ENCODE results near the gene HRAS. TPM values are rescaled to one million over a fixed set of nuclear protein-coding genes. Genes with fewer than 3 reads are reported as not detected.

HRAS gene
- total and polyA plus RNA-seq, 2 of the 13 experiments (the other 11 are each of a cell fraction or from before 2014, with no cell fraction given) = 32.9 to 50.0 TPM

GRCh38 chr11:536841-537621, 1.7 kb upstream of the HRAS start, which contains the start of gene LRRC56:
Gene LRRC56, plus strand, starts transcription at chr11:537527. Its CDS starts 3,158 bp downstream, at chr11:540685.
- peaks cover 59% of the 10 kb centered on the region for H3K4me1 ChIP-seq (ENCODE audit: insufficient read depth, low read length)
- peak within 1 kb of the TSS; percentile 14 to 93 (median 68); a peak in 3 of 6 replicates for H3K4me3 ChIP-seq (replicated peaks in 1 of 3; ENCODE audit: insufficient read depth in 1 of 3, low read depth in 2 of 3, low read length in 3 of 3)
- H3K27ac ChIP-seq (ENCODE audit: extremely low read length, insufficient read depth, low read length) = no peak within 1 kb of the TSS
- H3K9ac ChIP-seq (ENCODE audit: insufficient read depth, low read depth, low read length) = no peak within 1 kb of the TSS; the same call in 1 of the 2 replicates
- no peaks in the 10 kb centered on the region for H3K9me3 ChIP-seq (ENCODE audit: low read length)
- H3K79me2 ChIP-seq (ENCODE audit: insufficient read depth, low read length) = peaks cover 4% of the 10 kb centered on the region
- in situ Hi-C loops (cut with HindIII; ENCODE audit: extremely low pct_ligation_motif_present, low pct_unique_long_range_greater_than_20kb) (no loop called here), intact Hi-C loops (cut with micrococcal nuclease; ENCODE audit: unreplicated experiment) (no loop called here)
- DNase-seq (ENCODE audit: low spot score) (peak; percentile 81), FAIRE-seq (no peak), ATAC-seq (peak; percentile 63)
- CTCF ChIA-PET (ENCODE audit: low intra/inter-chr PET ratio, low total read pairs) = no interaction called here
- peaks cover 10 to 16% of the 10 kb centered on the region in 2 experiments; a peak in 4 of 5 replicates for H3K36me3 ChIP-seq (replicated peaks in 1 of 2; ENCODE audit: control insufficient read depth in 1 of 2, insufficient read depth in 2 of 2, low read length in 2 of 2)
- BruUV-seq (replicated peaks) = no TSS peak
- H4K20me1 ChIP-seq (ENCODE audit: insufficient read depth, low read length) = no peaks in the 10 kb centered on the region; the same call in 1 of the 2 replicates
- H3K27me3 ChIP-seq (ENCODE audit: control insufficient read depth in 1 of 2, insufficient read depth in 2 of 2, low read length in 2 of 2) = peaks cover 5 to 20% of the 10 kb centered on the region in 2 experiments; a peak in 4 of 5 replicates
- WGBS (ENCODE audit: low lambda C conversion rate) = 77% methylated on average over 77 of the region's 93 CpGs
- no peak within 1 kb of the TSS for H2AFZ ChIP-seq (ENCODE audit: low read length)
- POLR2A ChIA-PET = no interaction called here
- H3K4me2 ChIP-seq (ENCODE audit: low read depth, low read length) = peak within 1 kb of the TSS; percentile 94
- 0 out of 2 replicates have a peak, but pooled peaks have one; percentile 40 for TF ChIP-seq ZNF138 (CRISPR knock-in tag; IDR thresholded peaks at IDR 0.05; ENCODE audit: low read depth)
- peak; percentile 98 for TF ChIP-seq RFX1 (IDR thresholded peaks at IDR 0.05)
- TF ChIP-seq DNMT1 (CRISPR knock-in tag; IDR thresholded peaks at IDR 0.05) = peak; percentile 63; the same call in 1 of the 2 replicates
- no peak for TF ChIP-seq ATF6 (CRISPR knock-in tag; conservative IDR thresholded peaks at IDR 0.05)
- no peak for TF ChIP-seq SNAPC2 (CRISPR knock-in tag; IDR thresholded peaks at IDR 0.05)
- no peak for TF ChIP-seq ZFP62 (CRISPR knock-in tag; IDR thresholded peaks at IDR 0.05)
- TF ChIP-seq ZNF530 (CRISPR knock-in tag; IDR thresholded peaks at IDR 0.05; ENCODE audit: low read depth) = no peak
- peak; percentile 76 for TF ChIP-seq ZNF501 (CRISPR knock-in tag; IDR thresholded peaks at IDR 0.05)
- TF ChIP-seq ZNF557 (CRISPR knock-in tag; IDR thresholded peaks at IDR 0.05) = no peak
- peak; percentile 93 for TF ChIP-seq ZBTB33 (CRISPR knock-in tag; IDR thresholded peaks at IDR 0.05)
- peak; percentile 90 for TF ChIP-seq HOXA3 (CRISPR knock-in tag; IDR thresholded peaks at IDR 0.05)
- 0 out of 2 replicates have a peak, but pooled peaks have one; percentile 21 for TF ChIP-seq SRY (CRISPR knock-in tag; IDR thresholded peaks at IDR 0.05)
- no peak for TF ChIP-seq SRSF4 (IDR thresholded peaks at IDR 0.05; ENCODE audit: low read depth, low read length, poor library complexity, severe bottlenecking)
- peak; percentile 54 for TF ChIP-seq PATZ1 (CRISPR knock-in tag; IDR thresholded peaks at IDR 0.05)
- no peak for TF ChIP-seq HNRNPLL (IDR thresholded peaks at IDR 0.05; ENCODE audit: low read depth, low read length, poor library complexity, severe bottlenecking)
- 0 out of 2 replicates have a peak, but pooled peaks have one; percentile 82 for TF ChIP-seq KLF12 (CRISPR knock-in tag; IDR thresholded peaks at IDR 0.05; ENCODE audit: borderline replicate concordance)
- TF ChIP-seq HES4 (CRISPR knock-in tag; IDR thresholded peaks at IDR 0.05; ENCODE audit: borderline replicate concordance) = no peak; the same call in 1 of the 2 replicates
- peak; percentile 79 for TF ChIP-seq MAX (IDR thresholded peaks at IDR 0.05)
